GM18867 (cell line): Measurements from ENCODE around the gene CCDC28B.
A peak's percentile ranks its signal among the peaks of the same experiment; 100 is the strongest.

Source experiments
- ATAC-seq: cut with Tn5 transposase; IDR thresholded peaks from one replicate; pipeline ENCODE4 v1.9.1; 2021; ENCODE audit warnings: mild to moderate bottlenecking, moderate library complexity; ENCODE audit not compliant: unreplicated experiment

The CCDC28B gene

DNA sequence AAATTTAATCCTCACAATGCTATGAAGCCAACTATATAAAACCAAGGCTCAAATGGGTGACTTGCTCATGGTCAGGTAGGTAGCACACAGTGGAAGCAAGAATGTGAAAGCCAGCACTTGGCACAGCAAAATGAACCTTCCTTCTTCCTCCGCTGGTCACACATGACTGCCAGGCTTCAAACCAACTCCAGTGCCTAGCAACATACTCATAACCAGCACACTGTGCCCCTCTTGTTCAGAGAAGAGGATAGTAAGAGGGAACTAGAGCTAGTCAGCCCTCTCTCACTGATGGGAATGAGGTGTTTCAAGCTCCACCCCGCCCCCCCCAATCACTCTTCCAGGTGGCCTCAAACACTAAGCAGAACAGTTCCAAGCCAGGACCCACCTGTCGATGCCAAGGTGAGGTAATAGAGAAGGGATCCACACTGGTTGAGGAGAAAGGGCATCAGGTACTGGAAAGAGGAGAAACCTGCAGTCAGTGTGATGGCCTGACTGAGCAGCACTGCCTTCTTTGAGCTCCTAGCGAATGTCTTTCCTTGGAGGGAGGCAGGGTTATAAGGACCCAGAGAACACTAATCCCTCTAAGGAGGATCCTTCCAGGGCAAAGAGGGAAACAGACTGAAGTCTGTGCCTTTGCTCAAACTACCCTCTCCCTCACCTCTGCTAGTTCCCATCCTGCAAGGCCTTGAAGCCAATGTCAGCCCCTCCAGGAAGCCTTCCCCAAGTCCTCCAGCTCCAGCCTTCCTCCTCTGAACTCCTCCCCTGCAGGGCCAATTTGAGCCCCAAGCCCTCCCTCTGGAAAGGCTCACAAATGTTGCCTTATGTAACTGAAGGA, 20.6 kb downstream of the CCDC28B start:
- no peak for ATAC-seq

DNA sequence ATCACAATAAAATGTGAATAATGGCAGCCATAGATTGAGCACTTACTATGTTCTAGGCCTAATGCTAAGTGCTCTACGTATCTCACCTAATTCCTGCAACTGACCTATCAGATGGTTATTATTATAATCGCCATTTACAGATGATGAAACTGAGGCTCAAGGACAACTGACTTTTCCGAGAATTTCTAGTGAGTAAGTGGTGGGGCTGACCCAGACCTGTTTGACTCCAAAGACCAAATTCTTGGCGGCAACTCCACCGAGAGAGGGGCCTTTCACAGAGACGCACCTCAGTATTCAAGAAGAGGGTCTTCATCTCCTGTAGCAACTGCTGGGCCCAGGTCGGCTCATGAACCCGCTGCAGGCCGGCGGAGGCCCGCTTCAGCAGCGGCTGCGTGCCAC, 21.2 kb downstream of the CCDC28B start:
- no peak for ATAC-seq

DNA sequence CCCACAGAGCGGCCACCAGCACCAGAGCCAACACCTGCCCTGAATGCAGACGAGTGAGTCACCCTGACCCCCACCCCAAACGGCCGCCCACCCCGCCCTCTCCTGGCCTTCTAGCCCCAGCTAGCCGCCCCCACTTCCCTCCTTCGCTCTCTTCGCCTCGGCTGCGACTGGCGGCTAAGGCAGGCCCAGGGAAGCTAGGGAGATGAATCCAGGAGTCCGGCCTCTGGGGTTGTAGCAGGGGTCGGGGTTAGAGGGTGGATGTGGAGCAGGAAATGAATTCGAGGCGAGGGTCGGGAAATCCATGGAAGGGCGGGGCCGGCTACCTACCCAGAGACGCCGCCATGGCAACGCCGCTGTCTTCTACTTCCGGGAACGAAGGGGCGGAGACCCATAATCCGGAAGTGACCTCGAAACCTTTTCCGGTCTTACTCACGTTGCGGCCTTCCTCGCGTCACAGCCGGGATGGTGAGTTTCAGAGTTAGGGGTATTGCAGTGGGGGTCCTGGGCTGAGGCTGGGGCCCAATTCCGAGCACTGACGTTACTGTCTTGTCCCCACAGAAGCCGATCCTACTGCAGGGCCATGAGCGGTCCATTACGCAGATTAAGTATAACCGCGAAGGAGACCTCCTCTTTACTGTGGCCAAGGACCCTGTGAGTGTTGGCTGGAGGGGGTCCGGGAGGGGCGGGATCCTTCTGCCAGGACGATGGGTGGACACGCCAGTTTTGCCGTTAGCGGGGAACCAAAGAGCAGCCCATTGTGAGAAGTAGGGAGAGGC, 21.8 kb downstream of the CCDC28B start, which contains the start of the genes EIF3I and TMEM234:
EIF3I (plus strand) TSS at position 428 of the 776 bp plus-strand sequence; CDS start at position 463, 35 bp downstream.
TMEM234 (minus strand) TSS at position 374 of the 776 bp plus-strand sequence; CDS start at position 343, 31 bp downstream.
- peak; percentile 94 for ATAC-seq

DNA sequence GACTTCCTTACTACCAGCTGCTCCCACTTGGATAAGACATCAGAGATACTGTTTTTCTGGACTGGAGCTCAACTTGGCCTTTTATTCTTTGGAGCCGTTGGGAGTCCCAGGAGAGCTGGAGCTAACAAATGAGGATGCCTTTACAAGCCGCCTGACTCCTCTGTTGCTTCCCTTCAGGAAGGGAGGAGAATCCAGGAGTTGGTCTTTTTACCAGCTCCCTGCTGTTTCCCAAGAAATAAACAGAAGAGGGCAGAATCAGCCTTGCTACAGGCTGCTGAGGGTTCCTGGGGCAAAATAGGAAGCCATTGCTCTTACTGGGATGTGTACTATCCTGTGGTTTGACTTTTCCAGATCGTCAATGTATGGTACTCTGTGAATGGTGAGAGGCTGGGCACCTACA, 23.3 kb downstream of the CCDC28B start:
- ATAC-seq = no peak

DNA sequence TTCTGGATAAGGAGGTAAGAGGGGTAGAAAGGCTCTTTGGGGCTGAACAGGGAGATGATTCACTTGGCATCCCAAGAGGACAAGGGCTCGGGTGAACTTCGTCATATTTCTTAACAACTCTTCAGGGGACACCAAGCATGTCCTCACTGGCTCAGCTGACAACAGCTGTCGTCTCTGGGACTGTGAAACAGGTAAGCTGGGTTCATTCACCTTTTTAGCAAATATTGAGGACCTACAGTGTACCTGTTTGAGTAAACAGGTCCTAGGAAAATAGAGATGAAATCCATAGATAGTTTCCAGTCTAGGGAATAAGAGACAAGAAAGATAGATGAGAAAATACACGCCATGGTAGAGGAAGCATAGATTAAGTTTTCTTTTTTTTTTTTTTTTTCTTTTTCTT, 23.9 kb downstream of the CCDC28B start:
- ATAC-seq = no peak

DNA sequence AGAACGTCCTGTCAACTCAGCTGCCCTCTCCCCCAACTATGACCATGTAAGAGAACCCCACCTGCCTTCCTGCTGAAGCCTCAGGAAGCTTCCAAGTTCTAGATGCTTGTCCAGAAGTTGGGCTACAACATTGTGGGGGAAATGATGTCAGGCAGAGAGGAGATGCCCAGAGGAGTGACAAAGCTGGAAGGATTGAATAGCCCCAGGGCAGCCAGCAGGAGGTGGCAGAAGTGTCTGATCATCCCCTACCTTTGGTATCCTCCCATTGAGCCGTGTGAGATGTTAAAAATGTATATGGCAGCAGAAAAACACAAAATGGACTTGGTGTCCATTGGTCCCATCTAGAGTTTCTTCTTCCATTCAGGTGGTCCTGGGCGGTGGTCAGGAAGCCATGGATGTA, 28.4 kb downstream of the CCDC28B start:
- ATAC-seq = no peak

DNA sequence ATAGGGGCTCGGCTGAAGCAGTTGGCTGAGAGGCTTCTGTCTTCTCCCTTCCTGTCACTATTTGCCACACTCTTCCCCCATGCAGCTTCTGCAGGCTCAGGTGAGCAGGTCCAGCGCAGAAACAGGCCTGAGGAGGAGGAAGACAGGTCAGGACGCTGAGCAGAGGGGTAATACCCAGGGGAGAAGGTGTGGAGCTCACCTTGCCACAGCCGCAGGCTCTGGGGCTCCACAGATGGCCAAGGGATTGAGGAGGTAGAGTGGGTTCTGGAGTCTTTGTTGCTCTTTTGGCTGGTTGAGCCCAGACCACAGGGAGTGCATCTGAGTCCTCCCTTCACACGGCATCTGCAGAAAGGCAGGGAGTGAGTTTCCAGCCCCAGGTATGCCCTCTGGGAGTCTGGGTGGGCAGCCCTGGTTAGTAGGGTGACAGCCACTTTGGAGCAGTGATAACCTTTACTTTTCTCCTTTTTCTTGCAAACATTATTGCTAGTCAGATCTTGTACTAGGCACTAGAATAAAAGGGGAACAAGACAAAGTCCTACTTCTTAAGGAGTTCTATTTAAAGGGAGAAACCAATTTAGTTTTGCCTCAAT, 31.5 kb downstream of the CCDC28B start:
- no peak for ATAC-seq

DNA sequence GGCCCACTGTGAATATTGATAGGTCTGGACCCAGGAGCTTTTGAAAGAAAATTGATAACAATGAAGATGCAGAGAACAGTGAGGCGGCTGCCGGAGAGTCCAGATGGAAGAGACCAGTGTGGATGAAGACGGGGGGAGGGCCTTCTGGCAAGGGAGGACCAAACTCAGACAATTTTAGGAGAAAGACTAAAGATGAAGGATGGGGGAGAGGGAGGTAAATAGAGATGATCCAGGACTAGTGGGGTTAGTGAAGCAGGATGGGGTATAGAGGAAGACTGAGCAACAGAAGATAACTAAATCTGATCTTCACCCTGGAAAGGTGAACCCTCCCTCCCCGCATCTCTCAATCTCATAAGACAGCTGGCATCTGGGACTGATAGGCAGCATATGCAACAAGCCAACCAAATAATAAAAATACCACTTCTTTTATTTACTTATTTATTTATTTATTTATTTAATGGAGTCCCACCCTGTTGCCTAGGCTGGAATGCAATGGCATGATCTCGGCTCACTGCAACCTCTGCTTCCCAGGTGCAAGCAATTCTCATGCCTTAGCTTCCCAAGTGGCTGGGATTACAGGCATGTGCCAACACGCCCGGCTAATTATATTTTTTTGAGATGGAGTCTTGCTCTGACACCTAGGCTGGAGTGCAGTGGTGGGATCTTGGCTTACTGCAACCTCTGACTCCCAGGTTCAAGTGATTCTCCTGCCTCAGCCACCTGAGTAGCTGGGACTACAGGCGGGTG, 32.3 kb downstream of the CCDC28B start:
- no peak for ATAC-seq

DNA sequence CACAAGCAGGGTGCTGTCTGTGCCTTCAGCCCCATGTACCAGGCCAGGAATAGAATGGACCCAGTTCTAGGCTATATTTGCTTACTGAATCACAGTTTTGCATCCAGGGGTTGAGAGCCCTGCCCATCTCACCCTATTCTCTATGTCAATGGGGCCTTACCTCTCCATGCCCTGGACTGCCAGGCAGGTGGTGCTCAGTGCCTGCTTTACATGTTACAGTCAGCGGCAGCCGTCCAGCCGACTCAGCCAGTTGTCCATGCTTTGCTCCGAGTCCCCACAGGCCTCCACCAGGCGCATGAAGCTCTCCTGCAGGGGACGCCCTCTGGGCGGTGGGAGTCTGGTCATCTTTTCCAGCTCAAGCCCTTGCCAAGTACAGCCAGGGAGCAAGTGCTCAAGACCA, 34.4 kb downstream of the CCDC28B start:
- no peak for ATAC-seq

DNA sequence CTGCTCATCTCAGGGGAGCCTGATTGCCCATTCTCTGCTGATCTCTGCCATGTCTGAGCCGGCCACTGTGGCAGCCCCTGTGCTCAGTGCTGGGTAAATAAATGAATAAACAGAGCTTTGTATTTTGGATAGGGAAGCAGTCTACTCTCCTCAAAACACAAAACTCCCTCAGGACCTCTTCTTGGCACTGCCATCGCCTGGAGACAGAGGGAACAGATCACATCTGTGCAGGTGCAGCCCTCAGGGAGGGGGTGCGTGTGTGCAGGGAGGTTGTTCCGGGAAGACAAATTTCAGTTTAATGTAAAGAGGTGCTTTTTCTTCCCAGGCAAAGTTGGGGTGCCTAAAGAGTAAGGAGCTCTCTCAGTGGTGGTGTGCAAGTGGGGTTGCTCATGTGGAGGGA, 38.9 kb downstream of the CCDC28B start:
- ATAC-seq = no peak

DNA sequence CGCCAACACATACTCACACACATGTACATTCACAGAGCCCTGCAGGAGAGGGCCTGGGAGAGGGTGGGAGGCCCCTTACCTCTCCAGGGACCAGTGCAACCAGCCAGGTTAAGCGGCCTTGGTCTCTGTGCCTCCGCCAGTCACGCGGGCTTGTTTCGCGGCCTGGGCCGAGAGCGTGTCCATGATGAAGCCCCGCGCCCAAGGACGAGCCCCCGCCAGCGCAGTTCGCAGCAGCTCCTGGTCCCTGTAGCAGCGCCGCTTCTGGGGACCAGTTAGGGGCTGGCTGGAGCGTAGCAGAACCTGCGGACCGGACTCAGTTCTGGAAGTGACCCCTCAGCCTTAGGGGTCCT, 39.4 kb downstream of the CCDC28B start:
- no peak for ATAC-seq

DNA sequence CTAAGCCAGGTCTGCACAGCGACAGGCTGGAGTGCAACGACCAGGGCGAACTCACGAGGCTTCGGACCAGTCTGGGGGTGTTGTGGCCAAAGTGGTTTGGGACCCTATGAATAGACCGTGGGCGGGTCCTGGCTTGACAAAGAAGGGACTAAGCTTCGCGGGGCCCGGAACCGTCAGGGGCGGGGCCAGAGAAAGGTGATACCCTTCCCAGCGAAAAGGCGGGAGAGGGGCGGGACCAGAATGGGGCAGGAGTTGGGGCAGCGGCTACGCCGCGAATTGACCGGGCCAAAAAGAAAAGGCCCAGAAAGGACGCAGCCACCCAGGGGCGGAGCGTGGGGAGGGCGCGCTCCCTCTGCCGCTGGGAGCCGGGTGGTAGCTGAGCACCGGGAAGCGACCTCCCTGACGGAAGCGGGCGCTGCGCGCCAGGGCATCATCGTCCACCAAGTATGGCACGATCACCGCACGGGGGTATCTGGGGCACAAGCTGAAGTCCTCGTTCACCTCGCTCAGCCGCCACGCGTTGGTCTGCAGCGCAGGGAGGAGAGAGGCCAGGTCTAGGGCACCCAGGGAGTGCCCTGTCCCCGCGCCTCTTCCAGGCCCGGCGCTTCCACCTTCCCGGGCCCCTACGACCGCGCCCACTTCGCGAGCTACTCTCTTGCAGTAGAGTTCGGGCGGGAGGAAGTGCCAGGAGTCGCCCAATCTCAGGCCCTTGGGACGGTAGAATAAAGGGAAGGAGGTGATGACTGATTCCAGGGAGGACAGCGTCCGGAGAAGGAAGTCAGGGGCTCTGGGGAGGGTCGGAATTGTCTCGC, 40.0 kb downstream of the CCDC28B start:
- no peak for ATAC-seq

DNA sequence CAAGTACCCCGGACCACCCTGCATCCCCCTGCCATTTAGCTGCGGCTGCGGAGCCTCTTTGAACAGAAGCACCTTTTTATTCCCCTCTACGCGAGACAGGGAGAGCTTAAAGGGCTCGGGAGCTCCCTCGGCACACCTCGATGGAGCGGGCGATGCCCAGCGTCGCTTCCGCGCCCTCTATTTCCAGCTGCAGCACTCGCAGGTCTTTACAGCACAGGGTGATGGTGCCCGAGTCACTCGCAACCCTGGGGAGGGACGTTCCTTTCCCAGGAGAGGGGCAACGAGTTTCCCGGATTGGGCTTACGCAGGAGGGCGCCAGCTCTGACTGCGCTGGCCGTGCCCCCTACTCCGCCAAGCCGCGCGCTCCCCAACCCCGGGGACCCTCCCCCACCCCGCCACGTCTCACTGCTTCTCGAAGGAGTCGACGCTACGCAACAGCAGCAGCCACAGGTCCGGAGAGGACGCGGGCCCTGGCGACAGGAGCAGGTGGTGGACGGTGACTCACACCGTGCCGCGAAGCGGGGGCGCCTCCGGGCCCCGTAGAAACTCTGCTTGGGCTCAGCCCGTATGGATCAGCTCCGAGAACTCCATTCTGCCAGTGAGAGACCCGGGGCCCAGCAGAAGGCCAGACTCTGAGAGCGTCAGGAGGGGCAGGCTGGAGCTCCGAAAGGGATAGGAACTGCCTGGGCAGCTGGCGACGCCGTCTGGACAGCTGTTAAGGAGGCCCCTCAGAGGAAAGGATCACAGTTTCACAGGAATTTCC, 40.8 kb downstream of the CCDC28B start:
- no peak for ATAC-seq

DNA sequence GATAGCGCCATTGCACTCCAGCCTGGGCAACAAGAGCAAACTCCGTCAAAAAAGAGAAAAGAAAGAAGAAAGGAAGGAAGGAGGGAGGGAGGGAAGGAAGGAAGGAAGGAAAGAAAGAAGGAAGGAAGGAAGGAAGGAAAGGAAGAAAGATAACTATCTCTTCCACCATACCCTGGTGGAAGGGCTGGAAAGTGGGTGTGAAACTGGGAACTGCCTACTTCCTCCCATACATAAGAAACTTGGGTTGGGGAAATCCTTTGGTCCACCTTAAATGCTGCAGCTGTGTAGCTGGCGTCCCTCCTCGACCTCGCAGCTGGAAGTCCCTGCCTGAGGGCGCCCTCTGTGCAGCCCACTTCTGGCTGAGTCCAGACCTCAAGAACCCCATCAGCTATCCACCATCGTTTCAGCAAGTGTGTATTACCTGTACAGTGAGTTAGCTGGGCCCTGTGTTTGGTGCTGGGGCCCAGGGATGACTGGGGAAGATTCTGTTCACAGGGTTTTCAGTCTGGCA, 42.0 kb downstream of the CCDC28B start:
- ATAC-seq = no peak

DNA sequence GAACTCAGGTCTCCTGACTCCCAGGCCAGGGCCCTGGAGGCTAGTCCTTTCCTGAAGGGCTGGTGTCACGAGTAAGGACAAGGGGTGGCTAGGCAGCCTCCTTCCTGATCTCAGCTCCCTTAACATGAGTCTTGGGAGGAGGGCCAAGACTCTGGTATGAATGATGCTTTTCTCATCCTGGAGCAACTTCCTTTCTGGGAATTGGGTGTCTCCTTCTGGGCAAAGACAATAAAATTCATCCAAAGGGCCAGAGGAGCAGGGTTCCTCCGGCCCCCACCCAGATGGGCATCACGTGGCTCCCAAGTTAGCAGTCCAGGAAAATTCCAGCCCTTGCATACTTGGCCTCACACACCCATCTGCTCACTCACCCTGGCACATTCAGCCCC, 46.5 kb downstream of the CCDC28B start, which contains the start of gene FAM167B:
FAM167B (plus strand) TSS at position 335 of the 386 bp plus-strand sequence. CDS start 200 bp downstream, outside the sequence.
- ATAC-seq = no peak

DNA sequence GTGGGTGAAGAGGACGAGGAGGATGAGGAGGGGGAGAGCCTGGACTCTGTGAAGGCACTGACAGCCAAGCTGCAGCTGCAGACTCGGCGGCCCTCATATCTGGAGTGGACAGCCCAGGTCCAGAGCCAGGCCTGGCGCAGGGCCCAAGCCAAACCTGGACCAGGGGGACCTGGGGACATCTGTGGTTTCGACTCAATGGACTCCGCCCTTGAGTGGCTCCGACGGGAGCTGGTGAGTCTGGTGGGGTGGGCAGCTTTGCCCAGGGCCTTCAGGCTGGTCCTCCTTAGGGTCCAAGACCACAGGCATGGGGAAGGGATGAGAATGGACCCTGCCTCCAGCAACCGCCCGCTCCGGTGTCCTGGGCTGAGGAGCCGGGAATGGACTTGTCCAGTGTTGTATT, 47.1 kb downstream of the CCDC28B start:
- ATAC-seq = no peak

DNA sequence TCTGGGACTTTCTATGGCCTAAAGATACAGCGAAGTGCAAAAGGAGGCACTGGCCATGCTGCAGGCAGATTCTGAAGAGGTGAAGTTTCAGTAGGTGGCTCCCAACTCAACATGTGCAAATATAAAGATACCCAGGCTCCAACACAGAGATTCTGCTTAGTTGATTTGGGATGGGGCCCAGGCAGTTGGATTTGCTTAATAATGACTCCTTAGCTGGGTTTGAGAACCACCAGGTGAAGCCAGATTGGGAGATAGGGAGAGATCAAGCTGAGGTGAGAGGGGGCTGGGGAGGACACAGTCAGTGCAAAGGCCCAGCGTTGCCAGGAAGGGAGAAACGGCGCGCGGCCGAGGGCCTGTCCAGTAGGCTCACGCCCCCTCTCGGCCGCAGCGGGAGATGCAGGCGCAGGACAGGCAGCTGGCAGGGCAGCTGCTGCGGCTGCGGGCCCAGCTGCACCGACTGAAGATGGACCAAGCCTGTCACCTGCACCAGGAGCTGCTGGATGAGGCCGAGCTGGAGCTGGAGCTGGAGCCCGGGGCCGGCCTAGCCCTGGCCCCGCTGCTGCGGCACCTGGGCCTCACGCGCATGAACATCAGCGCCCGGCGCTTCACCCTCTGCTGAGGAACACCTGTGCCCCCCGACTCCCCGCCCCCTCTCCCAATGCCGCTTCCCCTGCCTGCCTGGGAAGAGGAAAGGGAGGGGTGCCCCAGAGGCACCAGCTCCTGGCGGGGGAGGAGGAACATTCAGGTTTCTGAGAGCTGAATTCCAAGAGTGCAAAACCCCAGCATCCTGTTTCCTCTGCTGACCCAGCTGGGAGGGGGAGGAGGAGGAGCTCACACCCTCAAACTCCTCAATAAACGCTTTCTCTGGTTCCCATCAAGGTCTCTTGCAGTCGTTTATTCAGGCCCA, 47.8 kb downstream of the CCDC28B start:
- ATAC-seq = peak; percentile 48
